ENCODE data around the gene GAS7. TPM values are rescaled to one million over a fixed set of nuclear protein-coding genes. Genes with fewer than 3 reads are reported as not detected.

GAS7 gene
- total and polyA plus RNA-seq, 2 experiments from 2014 or later: 1.9 to 10.7 TPM

- no peaks in the 10 kb centered on the region for H3K9me2 ChIP-seq (ENCODE audit: insufficient read depth)
- Mint-ChIP-seq H3K36me3 (ENCODE audit: low read depth) (no peaks in the 10 kb centered on the region), H3K4me3 (no peak overlapping the region), H3K27me3 (ENCODE audit: insufficient read depth, low read depth, poor library complexity) (peaks cover 7% of the 10 kb centered on the region), H3K27ac (no peak overlapping the region), H3K4me1 (peaks cover 10% of the 10 kb centered on the region), H3K9me3 (no peaks in the 10 kb centered on the region)
- DNase-seq (ENCODE audit: low spot score) (no peak), ATAC-seq (no peak)
- H3K27ac ChIP-seq (ENCODE audit: low read depth): no peak overlapping the region
- TF ChIP-seq ETS1 (IDR thresholded peaks at IDR 0.05): no peak
- H4K20me1 ChIP-seq (replicated peaks; ENCODE audit: insufficient read depth): no peaks in the 10 kb centered on the region; the same call in 1 of the 2 replicates
- no peak overlapping the region for H2AFZ ChIP-seq
- H3K4me2 ChIP-seq: no peak overlapping the region
- no peaks in the 10 kb centered on the region for H3F3A ChIP-seq (replicated peaks; ENCODE audit: low read depth)
- H3K4me3 ChIP-seq: no peak overlapping the region
- no peaks in the 10 kb centered on the region for H3K4me1 ChIP-seq (ENCODE audit: insufficient read depth)
- H3K27me3 ChIP-seq (ENCODE audit: insufficient read depth): no peaks in the 10 kb centered on the region
- no peaks in the 10 kb centered on the region for H3K79me2 ChIP-seq (replicated peaks; ENCODE audit: insufficient read depth)
- H3K36me3 ChIP-seq (ENCODE audit: insufficient read depth): no peaks in the 10 kb centered on the region
Observed at GRCh38 chr17:10001306-10001873, 197.0 kb downstream of the GAS7 start.

GRCh38 chr17:9999919-10000695 lies 198.3 kb downstream of the GAS7 start:
- Histone ChIP-seq H3K4me2 (no peak overlapping the region), H3F3A (replicated peaks; ENCODE audit: low read depth) (no peaks in the 10 kb centered on the region), H3K79me2 (replicated peaks; ENCODE audit: insufficient read depth) (no peaks in the 10 kb centered on the region), H3K4me1 (ENCODE audit: insufficient read depth) (no peaks in the 10 kb centered on the region), H4K20me1 (replicated peaks; ENCODE audit: insufficient read depth) (peaks cover 1% of the 10 kb centered on the region; the same call in 1 of the 2 replicates), H3K36me3 (ENCODE audit: insufficient read depth) (no peaks in the 10 kb centered on the region), H3K27ac (ENCODE audit: low read depth) (no peak overlapping the region), H2AFZ (no peak overlapping the region), H3K4me3 (no peak overlapping the region), H3K9me2 (ENCODE audit: insufficient read depth) (no peaks in the 10 kb centered on the region), H3K27me3 (ENCODE audit: insufficient read depth) (no peaks in the 10 kb centered on the region)
- H3K4me1 Mint-ChIP-seq: peaks cover 10% of the 10 kb centered on the region
- no peak for DNase-seq (ENCODE audit: low spot score)
- H3K4me3 Mint-ChIP-seq: no peak overlapping the region
- H3K27ac Mint-ChIP-seq: no peak overlapping the region
- H3K36me3 Mint-ChIP-seq (ENCODE audit: low read depth): no peaks in the 10 kb centered on the region
- no peak for ATAC-seq
- peaks cover 1% of the 10 kb centered on the region for H3K27me3 Mint-ChIP-seq (ENCODE audit: insufficient read depth, low read depth, poor library complexity)
- no peaks in the 10 kb centered on the region for H3K9me3 Mint-ChIP-seq
- TF ChIP-seq ZNF114 (CRISPR knock-in tag; IDR thresholded peaks at IDR 0.05) (no peak), ETS1 (IDR thresholded peaks at IDR 0.05) (no peak), EZH2 (IDR thresholded peaks at IDR 0.05; ENCODE audit: low read depth, unreplicated experiment) (no peak), ZNF331 (CRISPR knock-in tag; IDR thresholded peaks at IDR 0.05; ENCODE audit: low read depth) (no peak), CREB1 (CRISPR knock-in tag; IDR thresholded peaks at IDR 0.05; ENCODE audit: low read depth) (no peak), EZH2phosphoT487 (IDR thresholded peaks at IDR 0.05; ENCODE audit: unreplicated experiment) (no peak), ZNF462 (CRISPR knock-in tag; IDR thresholded peaks at IDR 0.05) (no peak), NANOG (IDR thresholded peaks at IDR 0.05; ENCODE audit: borderline replicate concordance) (no peak), JUNB (IDR thresholded peaks at IDR 0.05; ENCODE audit: unreplicated experiment) (no peak), POLR2AphosphoS5 (IDR thresholded peaks at IDR 0.05; ENCODE audit: low read depth) (no peak)
